Stimulated activated CD4-positive, alpha-beta T cell treated with anti-CD3 and anti-CD28 coated beads, TNF-alpha, amount 100 ng/mL, for 1 hour (primary cell): ENCODE results near the gene SAE1.
"Not testable (repeated sequence)": the region's sequence is repeated elsewhere in the genome, so short reads cannot be mapped to it uniquely, and the experiment has no call there.

ENCODE experiments used
- DNase-seq, 3 donors: peaks; one replicate each; pipeline ENCODE4 v3.0.0-alpha.2; 2020; ENCODE audit warnings: low read depth in 3 of 3, low spot score in 1 of 3

The SAE1 gene

GRCh38 chr19:47239152-47239551 is 108.5 kb downstream of the SAE1 start:
- no peak for DNase-seq

- no peak for DNase-seq
Observed at GRCh38 chr19:47239610-47240296, 109.1 kb downstream of the SAE1 start.

GRCh38 chr19:47240556-47240955 is 109.9 kb downstream of the SAE1 start:
- DNase-seq = no peak

DNA sequence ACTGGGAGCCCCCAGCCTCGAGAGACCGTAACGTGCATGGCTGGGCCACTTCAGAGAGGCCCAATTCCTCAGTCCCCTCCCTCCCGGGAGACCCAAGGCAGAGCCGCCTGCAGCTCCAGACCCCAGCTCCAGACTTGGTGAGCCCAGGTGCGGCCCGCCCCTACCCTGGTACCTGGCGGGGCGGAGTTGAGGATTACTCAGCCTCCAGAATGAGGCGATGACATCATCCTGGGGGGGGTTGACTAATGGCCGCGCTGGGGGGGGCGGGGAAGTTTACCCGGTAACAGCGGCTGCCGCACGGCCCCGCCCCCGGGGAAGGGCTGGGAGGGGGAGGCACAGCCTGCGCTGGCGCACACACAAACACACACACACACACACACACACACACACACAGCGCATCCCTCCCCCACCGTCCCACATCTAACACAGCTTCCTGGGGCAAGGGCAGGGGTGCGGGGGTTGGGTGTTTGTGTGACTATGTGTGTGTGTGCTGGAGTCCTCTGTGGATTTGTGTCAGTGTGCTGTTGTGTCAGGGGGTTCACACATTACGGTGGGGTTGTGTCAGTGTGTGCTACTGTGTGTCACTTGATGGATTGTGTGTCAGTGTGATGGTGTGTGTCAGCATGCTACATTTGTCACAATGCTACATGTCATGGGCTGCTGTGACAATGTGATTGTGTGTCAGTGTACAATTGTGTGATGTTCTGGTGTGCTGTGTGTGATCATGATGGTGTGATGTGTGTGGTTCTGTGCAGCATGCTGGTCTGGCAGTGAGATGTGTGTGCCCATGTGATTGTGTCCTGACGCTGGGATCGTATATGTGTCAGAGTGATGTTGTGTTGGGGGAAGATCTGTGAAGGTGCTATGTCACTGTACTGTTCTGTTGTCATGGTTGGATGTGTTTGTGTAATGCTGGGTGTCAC is 110.6 kb downstream of the SAE1 start:
- DNase-seq = peak; percentile 74 to 80 (median 78)

- no peak for DNase-seq
Observed at GRCh38 chr19:47241919-47242577, 111.4 kb downstream of the SAE1 start.

- no peak for DNase-seq
Observed at GRCh38 chr19:47243364-47243775, 112.7 kb downstream of the SAE1 start.

GRCh38 chr19:47243776-47244547 is 113.3 kb downstream of the SAE1 start:
- peak; percentile 63 to 86 (median 83) for DNase-seq

DNA sequence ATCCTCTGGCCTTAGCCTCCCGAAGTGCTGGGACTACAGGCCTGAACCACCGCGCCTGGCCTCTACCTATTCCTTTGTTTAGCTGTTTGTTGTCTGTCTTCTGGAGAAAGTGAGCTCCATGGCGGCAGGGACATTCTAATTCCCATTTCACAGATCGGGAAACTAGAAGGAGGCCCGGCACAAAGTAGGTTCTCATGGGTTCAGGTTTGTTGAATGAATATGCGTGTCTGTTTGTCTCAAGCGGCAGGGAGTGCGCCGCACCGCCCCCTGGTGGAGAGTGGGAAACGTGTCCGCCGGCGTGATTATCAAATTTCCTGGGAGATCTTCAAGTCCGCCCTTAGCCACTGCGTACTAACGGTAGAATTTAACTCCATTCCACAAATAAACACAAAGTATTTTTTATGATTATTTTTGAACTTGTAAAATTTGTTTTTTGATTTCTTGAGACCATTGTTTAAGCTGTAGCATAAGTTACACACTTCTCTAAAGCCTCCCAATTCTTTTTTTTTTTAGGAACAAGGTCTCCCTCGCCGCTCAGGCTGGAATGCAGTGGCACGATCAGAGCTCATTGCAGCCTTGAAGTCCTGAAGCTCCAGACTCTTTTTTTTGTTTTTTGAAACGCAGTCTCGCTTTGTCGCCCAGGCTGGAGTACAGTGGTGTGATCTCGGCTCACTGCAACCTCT is 116.8 kb downstream of the SAE1 start:
- peak in 2 of 3 donors; percentile 57 to 80 for DNase-seq

GRCh38 chr19:47253016-47253415 is 122.4 kb downstream of the SAE1 start:
- not testable (repeated sequence) for DNase-seq

GRCh38 chr19:47253467-47253881 is 122.8 kb downstream of the SAE1 start:
- DNase-seq = no peak

- no peak for DNase-seq
Observed at GRCh38 chr19:47253970-47254369, 123.3 kb downstream of the SAE1 start.

DNA sequence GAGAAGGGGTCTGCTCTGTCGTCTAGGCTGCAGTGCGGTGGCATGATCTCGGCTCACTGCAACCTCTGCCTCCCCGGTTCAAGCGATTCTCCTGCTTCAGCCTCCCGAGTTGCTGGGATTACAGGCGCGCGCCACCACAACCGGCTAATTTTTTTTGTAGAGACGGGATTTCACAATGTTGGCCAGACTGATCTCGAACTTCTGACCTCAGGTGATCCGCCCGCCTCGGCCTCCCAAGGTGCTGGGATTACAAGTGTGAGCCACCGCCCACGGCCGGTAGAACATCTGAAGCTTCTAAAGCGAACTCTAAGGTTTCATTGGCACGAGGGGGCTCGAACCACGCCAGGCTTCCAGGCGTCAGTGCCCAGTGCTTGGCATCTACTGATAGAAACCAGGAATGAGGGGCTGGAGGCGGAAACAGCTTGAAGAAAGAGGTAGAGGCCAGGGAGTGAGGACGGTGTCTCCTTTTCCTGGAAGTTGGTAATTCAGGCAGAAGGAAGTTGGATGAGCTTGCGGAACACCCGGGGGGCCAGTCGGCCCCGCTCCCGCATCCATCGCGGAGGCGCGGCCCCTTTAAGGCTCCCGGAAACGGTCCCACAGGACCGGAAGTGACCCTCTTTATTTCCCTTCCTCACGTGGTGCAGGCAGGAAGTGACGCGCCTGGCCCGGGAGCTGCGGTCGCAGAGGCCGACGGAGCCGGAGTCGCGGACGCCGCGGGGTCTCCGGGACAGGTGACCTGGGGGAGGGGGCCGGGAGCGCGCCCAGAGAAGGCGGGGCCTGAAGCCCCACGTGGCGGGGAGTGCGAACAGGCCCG is 125.5 kb downstream of the SAE1 start, which contains the start of gene CCDC9:
TSS of gene CCDC9 (plus strand) at position 647 of the 814 bp plus-strand sequence. CDS start 1,876 bp downstream, outside the sequence.
- peak in 2 of 3 donors; percentile 76 to 78 for DNase-seq

DNA sequence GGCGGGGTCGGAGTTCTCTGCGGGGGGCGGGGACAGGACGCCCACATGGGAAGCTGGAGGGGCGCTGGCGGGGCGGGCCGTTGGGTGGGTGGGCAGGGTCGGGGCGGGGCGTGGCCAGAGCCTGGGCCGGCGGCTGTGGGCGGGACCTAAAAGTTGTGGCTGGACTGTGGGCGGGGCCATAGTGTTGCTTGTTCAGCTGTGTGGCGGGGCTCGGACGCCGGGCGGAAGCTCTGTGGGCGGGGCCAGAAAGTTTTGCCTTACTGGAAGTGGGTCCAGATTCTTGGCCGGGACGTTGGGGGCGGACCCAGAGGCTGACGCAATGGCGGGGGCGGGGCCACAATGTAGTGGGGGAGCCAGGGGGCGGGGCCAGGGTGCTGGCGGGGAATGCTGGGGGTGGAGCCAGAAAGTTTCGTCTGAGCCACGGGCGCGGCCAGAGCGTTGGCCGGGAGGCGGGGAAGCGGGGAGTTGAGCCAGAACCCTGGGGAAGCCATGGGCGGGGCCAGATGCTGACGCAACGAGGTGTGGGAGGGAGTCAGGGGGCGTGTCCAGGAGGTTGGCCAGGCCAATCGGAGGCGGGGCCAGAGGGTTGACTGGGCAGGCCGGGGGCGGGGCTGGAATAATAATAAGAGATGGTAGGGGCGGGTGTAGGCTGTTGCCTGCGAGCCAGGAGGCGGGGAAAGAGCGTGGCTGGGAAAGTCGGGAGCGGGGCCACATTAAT is 126.2 kb downstream of the SAE1 start:
- DNase-seq = peak; percentile 97 to 99 (median 98)

DNA sequence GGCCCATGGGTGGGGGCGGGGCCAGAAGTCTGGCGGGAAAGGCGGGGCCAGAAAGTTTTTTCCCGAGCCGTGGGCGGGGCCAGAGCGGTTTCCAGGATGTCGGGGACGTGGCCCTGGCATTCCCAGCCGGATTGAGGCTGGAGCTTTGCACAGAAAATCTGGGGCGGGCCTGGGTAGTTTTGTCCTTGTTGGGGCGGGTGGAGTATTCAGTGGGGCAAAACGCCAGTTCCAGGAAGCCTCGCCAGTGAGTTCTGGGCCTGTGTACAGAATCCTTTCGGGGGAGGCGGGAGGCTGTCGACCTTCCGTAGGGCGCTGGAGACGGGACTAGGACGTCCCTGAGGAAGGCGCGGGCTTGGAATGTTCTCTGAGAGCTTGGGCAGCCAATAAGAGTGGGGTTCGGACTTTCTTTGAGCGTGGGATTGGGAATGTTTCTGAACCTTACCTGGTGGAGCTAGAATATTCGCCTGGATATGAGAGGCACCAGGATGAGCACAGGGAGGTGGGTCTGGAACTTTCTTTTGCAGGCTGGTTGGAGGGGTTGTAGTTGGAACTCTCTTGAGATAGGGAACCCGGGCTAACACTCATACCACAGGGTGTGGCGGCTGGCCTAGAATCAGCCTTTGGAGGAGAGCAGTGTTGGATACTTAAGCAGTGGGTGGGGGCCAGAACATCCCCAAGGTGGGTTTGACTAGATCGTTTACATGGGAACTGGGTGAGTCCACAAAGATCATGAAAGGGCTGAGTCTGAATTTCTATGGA is 127.0 kb downstream of the SAE1 start:
- DNase-seq = no peak

GRCh38 chr19:47258434-47258833 is 127.8 kb downstream of the SAE1 start:
- DNase-seq = no peak

GRCh38 chr19:47258895-47259555 is 128.4 kb downstream of the SAE1 start:
- DNase-seq = no peak
